ENCODE data around the gene GCNT4.

Gene GCNT4

DNA sequence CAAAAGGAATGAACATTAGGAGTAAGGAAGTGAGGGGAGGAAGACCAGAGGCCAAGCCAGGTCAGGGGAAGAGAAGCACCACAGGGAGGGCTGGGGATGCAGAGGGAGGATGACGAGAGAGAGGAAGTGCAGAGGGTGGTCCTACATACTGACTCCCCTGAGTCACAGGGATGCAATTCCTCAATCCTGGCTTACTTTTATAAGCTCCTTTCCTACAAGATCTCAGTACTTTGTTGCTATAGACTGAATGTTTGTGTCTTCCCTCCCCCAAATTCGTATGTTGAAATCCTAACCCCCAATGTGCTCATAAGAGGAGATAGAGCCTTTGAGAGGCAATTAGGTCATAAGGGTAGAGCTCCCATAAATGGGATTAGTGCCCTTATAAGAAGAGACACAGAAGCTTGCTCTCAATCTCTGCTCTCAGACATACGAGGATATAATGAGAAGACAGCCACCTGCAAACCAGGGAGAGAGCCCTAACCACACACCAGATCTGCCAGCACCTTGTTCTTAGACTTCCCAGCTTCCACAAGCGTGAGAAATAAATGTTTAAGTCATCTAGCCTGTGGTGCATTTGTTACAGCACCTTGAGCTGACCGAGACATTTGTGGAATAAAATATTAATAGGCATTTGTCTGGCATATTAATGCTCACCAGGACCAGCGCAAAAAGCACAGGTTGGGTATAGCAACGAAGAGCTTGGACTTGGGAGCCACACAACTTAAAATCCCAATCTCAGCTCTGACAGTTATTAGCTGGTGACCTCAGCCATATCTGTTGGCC, 33.4 kb downstream of the GCNT4 start:
- no peak for DNase-seq (ENCODE audit: extremely low read depth in 1 of 2, low read depth in 1 of 2)

DNA sequence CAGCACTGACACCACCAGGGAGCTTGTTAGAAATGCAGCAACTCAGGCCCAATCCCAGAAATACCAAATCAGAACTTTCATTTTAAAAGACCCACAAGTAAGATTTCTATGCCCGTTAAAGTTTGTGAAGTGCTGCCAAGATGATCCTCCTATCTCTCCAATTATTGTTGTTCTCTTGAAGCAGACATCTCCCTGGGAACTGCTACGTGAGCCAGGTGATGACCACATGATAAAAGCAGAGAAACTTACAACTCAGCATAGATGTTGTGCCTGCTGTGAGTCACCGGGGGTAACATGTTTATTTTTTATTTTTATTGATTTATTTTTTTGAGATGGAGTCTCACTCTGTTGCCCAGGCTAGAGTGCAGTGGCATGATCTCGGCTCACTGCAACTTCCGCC, 34.4 kb downstream of the GCNT4 start:
- no peak for DNase-seq (ENCODE audit: extremely low read depth in 1 of 2, low read depth in 1 of 2)

DNA sequence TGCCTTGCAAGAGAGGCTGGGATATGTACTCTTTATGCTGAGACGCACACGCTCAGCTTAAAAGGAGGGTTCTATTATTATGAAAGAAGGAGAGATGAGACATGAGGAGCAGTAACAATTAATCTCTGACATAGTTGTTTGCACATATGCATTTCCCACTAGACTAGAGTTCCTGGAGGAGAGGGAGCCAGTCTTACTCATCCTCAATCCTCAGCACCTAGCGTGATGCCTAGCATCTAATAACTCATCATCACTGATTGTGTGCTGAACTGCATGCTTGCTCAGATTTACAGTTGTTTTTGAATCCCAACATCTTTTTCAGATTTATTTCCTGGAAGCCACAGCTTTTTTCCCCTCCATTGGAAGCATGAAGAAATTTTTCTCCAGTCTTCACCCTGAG, 35.5 kb downstream of the GCNT4 start:
- no peak for DNase-seq (ENCODE audit: extremely low read depth in 1 of 2, low read depth in 1 of 2)

DNA sequence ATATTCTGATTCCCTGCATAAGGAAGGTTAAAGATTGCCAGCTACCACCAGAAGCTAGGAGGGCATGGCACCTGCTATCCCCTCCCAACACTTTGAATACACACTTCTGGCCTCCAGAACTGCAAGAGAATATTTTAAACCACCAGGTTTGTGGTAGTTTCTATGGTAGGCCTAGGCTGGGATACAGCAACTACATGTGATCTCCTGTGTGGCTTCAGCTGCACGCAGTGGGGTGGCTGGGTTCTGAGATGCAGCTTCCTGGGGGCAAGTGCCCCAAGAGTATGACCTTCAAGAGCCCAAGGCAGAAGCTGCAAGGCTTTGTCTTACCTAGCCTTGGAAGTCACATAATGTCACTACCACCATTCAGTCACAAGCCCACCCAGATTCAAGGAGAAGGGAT, 39.6 kb downstream of the GCNT4 start:
- no peak for DNase-seq (ENCODE audit: extremely low read depth in 1 of 2, low read depth in 1 of 2)

DNA sequence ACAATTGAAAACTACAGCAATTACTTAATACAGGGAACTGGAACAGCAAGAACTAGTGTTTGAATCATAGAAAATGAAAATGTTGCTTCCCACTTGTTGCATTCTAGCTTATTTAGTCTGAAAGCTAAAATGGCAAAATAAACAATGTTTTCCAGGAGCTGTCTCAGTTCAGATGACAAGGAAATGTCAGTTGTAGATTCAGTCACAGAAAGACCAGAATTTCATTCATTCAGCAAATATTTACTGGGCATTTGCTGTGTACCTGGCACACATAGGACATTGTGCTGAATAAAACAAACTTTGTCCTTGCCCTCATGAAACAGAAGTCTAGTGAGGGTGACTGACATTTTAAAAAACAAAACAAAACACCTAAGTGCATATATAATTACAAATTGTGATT, 41.5 kb downstream of the GCNT4 start:
- no peak for DNase-seq (ENCODE audit: extremely low read depth in 1 of 2, low read depth in 1 of 2)

DNA sequence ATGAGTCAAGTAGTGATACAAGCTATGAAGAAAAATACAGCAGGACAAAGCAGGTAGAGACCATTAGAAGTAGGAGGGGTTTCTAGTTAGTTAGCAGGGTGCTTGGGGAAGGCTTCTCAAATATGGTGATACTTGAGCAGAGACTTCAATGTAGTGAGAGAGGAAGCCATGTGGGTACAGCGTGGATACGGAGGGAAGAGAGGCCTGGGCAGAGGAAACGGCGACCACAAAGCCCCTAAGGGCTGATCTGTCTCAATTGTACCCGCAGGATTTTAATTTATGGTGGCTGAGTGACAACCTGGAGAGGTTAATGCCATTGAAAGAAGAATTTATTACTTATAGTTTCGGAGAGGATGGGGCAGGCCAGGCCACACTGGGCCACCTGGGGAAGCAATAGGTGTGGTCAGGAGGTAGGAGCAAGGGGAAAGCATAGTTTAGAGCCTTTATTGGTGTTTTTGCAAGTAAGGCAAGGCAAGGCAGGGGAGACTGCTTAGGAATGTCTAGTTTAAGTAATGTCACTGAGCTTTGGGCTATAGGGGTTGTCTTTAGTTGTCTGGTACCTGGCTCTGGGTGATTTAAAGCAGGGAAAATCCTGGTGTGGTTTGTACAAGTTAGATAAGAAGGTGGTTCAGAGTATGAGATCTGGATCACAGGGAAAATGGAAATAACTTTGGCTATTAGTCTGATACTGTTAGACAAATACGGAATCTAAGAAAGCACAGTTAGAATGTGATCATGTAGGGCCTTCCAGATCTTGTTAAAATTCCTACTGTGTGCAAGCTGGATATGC, 42.6 kb downstream of the GCNT4 start:
- DNase-seq (ENCODE audit: extremely low read depth in 1 of 2, low read depth in 1 of 2) = no peak

DNA sequence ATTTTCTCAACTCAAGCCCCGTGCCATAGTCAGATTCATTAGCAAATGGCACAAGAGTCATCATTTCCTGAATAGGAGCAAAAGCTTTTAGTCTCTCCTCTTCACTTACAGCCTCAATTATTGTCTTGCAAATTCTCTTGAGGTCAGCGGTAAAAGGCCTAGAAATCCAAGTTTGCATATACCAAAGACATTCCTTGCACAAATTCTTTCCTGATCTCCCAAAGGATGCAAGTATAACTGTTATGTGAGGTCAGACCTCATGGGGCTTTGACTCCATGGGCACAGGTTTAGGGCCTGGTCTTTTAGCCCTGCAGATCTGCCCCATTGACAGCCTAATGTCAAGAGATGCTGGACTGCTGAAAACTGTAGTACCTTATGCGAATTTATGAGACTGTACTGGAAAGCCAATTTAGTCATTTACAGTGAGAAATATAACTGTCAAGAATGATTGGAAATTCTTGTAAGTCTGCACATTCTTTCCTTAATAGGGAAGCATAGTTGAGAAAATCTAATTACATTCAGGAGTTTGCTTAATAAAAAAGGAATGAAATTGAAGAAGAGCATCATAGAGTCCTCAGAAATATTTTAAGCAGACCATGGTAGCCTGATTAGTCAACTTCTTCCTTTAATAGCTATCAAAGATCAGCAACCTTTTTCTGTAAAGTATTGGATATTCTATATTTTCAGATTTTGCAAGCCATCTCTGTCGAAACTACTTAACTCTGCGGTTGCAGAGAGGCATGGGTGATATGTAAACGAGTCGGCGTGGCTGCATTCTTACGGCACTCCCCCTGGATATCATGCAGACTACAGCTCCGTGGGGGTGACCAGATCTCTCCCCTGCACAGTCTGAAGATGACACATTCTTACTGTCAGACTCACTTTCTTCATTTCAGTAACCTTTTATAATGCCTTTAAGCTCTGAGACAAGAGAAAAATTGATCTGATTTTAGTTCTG, 45.2 kb downstream of the GCNT4 start:
- no peak for DNase-seq (ENCODE audit: extremely low read depth in 1 of 2, low read depth in 1 of 2)

DNA sequence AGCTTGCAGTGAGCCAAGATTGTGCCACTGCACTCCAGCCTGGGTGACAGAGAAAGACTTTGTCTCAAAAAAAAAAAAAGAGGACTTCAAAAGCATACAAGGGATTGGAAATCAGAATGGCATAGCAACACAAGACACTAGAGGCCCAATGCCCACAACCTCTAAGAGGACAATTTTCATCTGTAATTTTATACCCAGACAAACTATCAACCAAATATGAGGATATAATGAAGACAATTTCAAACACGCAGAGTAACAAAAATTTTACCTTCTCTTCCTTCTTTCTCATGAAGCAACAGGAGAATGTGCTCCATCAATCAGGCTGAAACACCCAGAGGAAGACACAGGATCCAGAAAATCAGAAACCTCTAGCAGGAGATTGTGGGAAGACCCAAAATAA, 46.8 kb downstream of the GCNT4 start:
- no peak for DNase-seq (ENCODE audit: extremely low read depth in 1 of 2, low read depth in 1 of 2)

Data from stimulated activated CD8-positive, alpha-beta memory T cell treated with anti-CD3 and anti-CD28 coated beads, Interleukin-7, amount 100 ng/mL, for 48 hours (primary cell).